Measurements from ENCODE around the gene DHX16. TPM values are rescaled to one million over a fixed set of nuclear protein-coding genes. Genes with fewer than 3 reads are reported as not detected.

DHX16 gene
- polyA plus RNA-seq, 3 donors = 16.4 to 70.1 (median 19.0) TPM

DNA sequence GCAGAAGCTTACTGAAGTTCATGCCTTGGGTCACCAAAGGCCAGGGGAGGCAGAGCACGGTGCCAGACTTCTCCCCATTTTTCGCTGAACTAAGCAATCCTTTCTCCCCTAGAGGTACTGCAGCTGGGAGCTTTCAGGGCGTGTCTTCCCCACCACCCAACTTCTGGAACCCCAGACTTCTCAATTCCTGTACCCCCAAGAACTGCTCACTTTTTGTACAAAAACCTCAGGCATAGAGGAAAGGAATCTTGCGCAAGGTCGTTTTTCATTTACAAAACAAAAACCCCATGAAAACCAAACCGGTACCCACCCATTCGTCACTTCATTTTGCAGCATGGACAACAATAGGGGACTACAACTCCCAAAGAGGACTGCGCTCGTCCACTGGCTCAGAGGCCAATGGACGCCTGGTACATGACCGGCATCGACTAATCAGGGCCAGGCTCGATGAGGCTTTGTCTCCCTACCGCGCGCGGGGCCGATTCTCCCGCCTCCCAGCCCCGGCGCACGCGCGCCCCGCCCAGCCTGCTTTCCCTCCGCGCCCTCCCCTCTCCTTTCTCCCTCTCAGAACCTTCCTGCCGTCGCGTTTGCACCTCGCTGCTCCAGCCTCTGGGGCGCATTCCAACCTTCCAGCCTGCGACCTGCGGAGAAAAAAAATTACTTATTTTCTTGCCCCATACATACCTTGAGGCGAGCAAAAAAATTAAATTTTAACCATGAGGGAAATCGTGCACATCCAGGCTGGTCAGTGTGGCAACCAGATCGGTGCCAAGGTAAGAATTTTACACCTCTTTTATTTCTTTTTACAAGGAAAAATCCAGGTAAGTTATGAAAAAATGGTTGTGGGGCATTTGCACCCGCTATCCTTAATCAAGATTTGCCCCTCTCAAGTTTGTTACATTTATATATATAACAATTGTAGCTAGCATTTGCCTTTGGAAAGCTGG, 47.3 kb upstream of the DHX16 start, which contains the start of gene TUBB:
TSS of gene TUBB (plus strand) at position 562 of the 947 bp plus-strand sequence. CDS start at position 717, 155 bp downstream.
- 0% methylated on average over 34 of the region's 38 CpGs for WGBS (ENCODE audit: insufficient coverage)
- Histone ChIP-seq H4K20me1 (ENCODE audit: insufficient read depth, low read length) (peaks cover 37% of the 10 kb centered on the region), H3K9ac (ENCODE audit: insufficient read depth, low read length, poor library complexity, severe bottlenecking) (peak within 1 kb of the TSS; percentile 62), H3K4me1 (ENCODE audit: control insufficient read depth in 1 of 2, insufficient read depth in 2 of 2, low read length in 2 of 2) (peaks cover 48 to 67% of the 10 kb centered on the region in 2 donors), H3K4me2 (replicated peaks; ENCODE audit: extremely low read depth, low read length, poor library complexity, severe bottlenecking) (peak within 1 kb of the TSS; percentile 99), H3K4me3 (replicated peaks in 1 of 3; ENCODE audit: low read depth in 2 of 3, low read length in 3 of 3) (peak within 1 kb of the TSS; percentile 89 to 99 (median 99)), H3K9me3 (replicated peaks in 1 of 2; ENCODE audit: control insufficient read depth in 1 of 2, insufficient read depth in 1 of 2, low read length in 2 of 2) (no peaks in the 10 kb centered on the region), H3K79me2 (ENCODE audit: insufficient read depth, low read length) (peaks cover 86% of the 10 kb centered on the region), H3K27me3 (ENCODE audit: control insufficient read depth in 2 of 2, insufficient read depth in 2 of 2, low read length in 2 of 2) (no peaks in the 10 kb centered on the region), H2AFZ (ENCODE audit: insufficient read depth, low read depth, low read length, poor library complexity, severe bottlenecking) (peak within 1 kb of the TSS; percentile 60), H3K36me3 (replicated peaks in 1 of 2; ENCODE audit: control insufficient read depth in 1 of 2, insufficient read depth in 2 of 2, low read length in 2 of 2) (peaks cover 24 to 26% of the 10 kb centered on the region in 2 donors), H3K27ac (ENCODE audit: low read depth in 1 of 2, low read length in 2 of 2) (peak within 1 kb of the TSS; percentile 78 to 85)
- Mint-ChIP-seq H3K27ac (peak within 1 kb of the TSS; percentile 90 to 99 (median 97)), H3K27me3 (ENCODE audit: low read depth in 3 of 3) (no peaks in the 10 kb centered on the region), H3K4me3 (peak within 1 kb of the TSS; percentile 97 to 98), H3K36me3 (peaks cover 25 to 30% of the 10 kb centered on the region in 2 donors), H3K4me1 (peaks cover 51% of the 10 kb centered on the region), H3K9me3 (no peaks in the 10 kb centered on the region)
- peak; percentile 96 to 98 (median 96) for DNase-seq
- intact Hi-C loops (cut with micrococcal nuclease) = loop anchor here (2.0 to 10.0 kb wide), 5 partner anchors 33 to 238 kb away; partner anchors contain the start of genes MRPS18B (in 2 of the 2), PPP1R10 (in 2 of the 2), HLA-E (in 1 of the 2) and PPP1R18 (in 1 of the 2)
- TF ChIP-seq CTCF (IDR thresholded peaks at IDR 0.05) = no peak

DNA sequence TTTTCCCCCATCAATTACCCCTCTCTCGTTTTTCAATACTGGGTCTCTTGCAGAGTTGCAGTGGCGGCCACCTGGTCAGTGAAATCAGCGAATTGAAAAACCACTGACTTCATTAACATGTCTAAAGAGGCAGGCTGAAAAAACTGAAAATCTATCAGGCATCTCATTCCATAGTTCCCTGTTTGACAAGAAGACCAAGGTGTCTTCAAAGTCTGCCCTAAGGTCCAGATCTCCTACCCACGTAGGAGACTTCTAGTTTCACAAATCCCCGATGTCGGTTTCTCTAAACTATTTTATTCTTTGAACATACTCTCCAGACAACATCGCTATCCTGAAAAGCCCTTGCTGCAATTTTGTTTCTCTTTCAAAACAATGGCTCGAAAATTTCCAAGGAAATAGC, 46.5 kb upstream of the DHX16 start:
- H2AFZ ChIP-seq (ENCODE audit: insufficient read depth, low read depth, low read length, poor library complexity, severe bottlenecking) = peak overlapping the region; percentile 60
- H3K4me3 Mint-ChIP-seq = peak overlapping the region; percentile 97 to 98
- no peaks in the 10 kb centered on the region for H3K9me3 ChIP-seq (replicated peaks in 1 of 2; ENCODE audit: control insufficient read depth in 1 of 2, insufficient read depth in 1 of 2, low read length in 2 of 2)
- peak overlapping the region; percentile 90 to 98 (median 95) for H3K27ac Mint-ChIP-seq
- H3K79me2 ChIP-seq (ENCODE audit: insufficient read depth, low read length) = peaks cover 79% of the 10 kb centered on the region
- 13% methylated on average over 8 of the region's 8 CpGs for WGBS (ENCODE audit: insufficient coverage)
- H3K9ac ChIP-seq (ENCODE audit: insufficient read depth, low read length, poor library complexity, severe bottlenecking) = no peak overlapping the region
- peak overlapping the region; percentile 77 to 84 for H3K27ac ChIP-seq (ENCODE audit: low read depth in 1 of 2, low read length in 2 of 2)
- TF ChIP-seq CTCF (IDR thresholded peaks at IDR 0.05) = no peak
- H3K4me1 Mint-ChIP-seq = peaks cover 45% of the 10 kb centered on the region
- H3K4me3 ChIP-seq (replicated peaks in 1 of 3; ENCODE audit: low read depth in 2 of 3, low read length in 3 of 3) = peak overlapping the region; percentile 65 to 99 (median 89)
- H3K4me1 ChIP-seq (ENCODE audit: control insufficient read depth in 1 of 2, insufficient read depth in 2 of 2, low read length in 2 of 2) = peaks cover 45 to 63% of the 10 kb centered on the region in 2 donors
- H3K4me2 ChIP-seq (replicated peaks; ENCODE audit: extremely low read depth, low read length, poor library complexity, severe bottlenecking) = peak overlapping the region; percentile 99
- DNase-seq = no peak
- no peaks in the 10 kb centered on the region for H3K27me3 ChIP-seq (ENCODE audit: control insufficient read depth in 2 of 2, insufficient read depth in 2 of 2, low read length in 2 of 2)
- H3K27me3 Mint-ChIP-seq (ENCODE audit: low read depth in 3 of 3) = peaks cover 0 to 1% (median 0%) of the 10 kb centered on the region in 3 donors
- H3K36me3 Mint-ChIP-seq = peaks cover 24 to 30% of the 10 kb centered on the region in 2 donors
- H4K20me1 ChIP-seq (ENCODE audit: insufficient read depth, low read length) = peaks cover 30% of the 10 kb centered on the region
- H3K9me3 Mint-ChIP-seq = no peaks in the 10 kb centered on the region
- intact Hi-C loops (cut with micrococcal nuclease) = loop anchor here in 1 of 2 donors (2.0 kb wide), 1 partner anchor 103 kb away; the partner anchor contains the start of genes MRPS18B and PPP1R10
- peaks cover 17 to 19% of the 10 kb centered on the region in 2 donors for H3K36me3 ChIP-seq (replicated peaks in 1 of 2; ENCODE audit: control insufficient read depth in 1 of 2, insufficient read depth in 2 of 2, low read length in 2 of 2)

Data from CD14-positive monocyte (primary cell).